GM20431 (cell line): ENCODE results near the gene NR2C2.

ENCODE experiments used
- in situ Hi-C: fragments of 300-500 bp; cut with MseI, MboI; formaldehyde crosslinking; loops from one replicate; pipeline ENCODE4 v1.15.0; 2020; ENCODE audit warnings: low sequenced_read_pairs; ENCODE audit not compliant: unreplicated experiment

Gene NR2C2

DNA sequence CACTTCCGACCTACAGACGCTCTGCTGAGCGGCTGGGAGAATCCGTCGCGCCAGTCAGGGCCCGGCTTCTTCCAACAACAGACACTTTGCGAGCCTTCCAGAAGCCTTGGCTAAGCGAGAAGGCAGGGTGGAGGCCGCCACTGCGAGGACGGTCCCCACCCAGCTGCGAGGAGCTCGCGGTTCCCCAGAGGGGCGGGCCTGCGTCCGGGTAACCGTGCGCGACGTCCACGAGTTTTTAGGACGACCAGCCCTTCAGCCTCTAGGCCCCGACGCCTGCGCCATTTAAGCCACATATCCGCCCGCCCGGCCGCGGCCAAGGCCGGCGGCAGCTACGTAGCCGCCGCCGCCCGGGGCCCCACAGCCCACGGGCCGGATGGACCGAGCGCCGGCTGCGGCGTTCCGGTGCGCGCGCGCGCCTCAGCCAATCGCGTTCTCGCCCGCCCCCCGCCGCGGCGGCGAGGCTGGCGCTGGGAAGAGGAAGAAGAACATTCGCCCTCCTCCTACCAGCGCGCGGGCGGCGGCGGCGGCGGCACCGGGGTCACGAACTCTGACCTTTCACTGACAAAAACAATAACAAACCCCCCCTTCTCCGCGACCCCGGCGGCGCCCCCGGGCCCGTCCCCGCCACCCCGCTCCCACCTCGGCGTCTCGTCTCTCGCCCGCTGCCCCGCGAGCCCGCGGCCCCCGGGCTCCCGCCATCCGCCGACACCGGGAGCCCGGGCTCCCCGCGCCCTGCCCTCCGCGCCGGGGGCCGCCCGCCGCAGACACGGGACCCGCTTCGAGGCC is at the start of gene NR2C2:
Gene NR2C2 (plus strand): TSS at position 484 of the 786 bp plus-strand sequence. CDS start 56,332 bp downstream, outside the sequence.
- in situ Hi-C loops = no loop called here

DNA sequence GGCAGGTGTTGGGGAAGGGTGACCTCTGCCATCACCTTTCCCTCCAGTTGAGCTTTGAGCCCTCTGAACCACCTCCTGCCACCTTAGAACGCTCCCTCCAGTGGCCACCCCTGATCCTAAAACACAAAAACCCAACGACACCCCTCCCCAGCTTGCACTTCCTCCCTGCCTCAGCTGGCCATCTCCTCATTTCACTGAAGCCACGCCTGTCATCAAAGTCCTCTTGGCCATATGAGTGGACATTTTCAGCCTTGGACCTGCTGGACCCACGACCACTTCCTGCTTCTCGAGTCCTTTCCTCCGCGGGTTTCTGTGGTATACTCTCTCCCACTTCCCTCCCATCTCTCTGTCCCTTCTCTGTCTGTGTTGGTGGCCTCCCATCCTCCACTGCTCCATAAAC is 48.5 kb upstream of the NR2C2 start:
- in situ Hi-C loops = no loop called here

DNA sequence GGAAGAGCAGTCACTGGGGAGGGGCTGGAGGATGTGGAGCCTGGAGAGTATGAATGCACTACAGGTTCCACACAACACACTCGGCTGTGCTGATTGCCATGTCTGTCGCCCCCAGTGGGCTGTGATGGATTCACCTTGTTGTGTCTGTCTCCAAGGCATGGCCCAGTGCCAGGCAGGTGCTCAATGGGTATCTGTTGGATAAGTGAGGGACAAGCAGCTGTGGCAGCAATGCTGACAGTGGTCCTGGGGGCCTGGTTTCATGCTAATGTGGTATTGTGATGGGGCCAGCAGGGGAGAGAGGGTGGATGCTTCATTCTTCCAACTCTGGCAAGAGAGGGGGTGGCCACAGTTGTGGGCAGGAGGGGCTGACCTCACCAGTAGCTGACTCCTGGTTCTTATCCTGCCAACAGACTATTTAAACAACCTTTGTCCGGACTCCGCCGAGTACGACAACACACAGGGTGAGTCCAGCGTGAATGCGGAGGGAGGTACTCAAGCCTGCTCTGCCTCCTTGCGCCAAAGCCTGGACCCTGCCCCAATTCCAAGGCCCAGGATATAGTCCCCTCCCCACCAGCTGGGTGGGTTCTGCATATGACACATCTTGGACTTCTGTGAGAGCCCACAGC is 47.3 kb upstream of the NR2C2 start:
- in situ Hi-C loops = loop anchor here (25.0 kb wide), 1 partner anchor 263 kb away; no protein-coding TSS in a partner anchor

GRCh38 chr3:14900881-14901873 is 46.2 kb upstream of the NR2C2 start:
- in situ Hi-C loops = loop anchor here (25.0 kb wide), 1 partner anchor 264 kb away; no protein-coding TSS in a partner anchor

DNA sequence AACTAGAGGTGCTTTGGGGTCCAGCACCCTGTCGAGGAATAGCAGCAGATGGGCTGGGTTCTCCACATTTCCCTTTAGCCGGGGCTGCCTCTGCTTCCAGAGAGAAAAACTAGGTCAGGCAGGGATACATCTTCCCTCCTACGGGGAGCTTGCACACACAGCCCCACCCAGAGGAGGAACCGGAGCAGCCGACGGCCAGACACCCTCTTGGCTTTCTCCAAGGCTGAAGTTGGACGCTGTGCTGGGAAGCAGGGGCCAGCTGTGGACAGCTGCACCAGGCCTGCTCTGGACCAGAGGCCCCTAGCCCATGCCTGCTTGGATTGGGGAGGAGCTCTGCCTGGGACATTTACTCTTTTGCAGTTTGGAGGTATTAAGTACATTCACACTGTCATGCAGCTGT is 44.7 kb upstream of the NR2C2 start:
- in situ Hi-C loops = loop anchor here (25.0 kb wide), 1 partner anchor 265 kb away; no protein-coding TSS in a partner anchor

GRCh38 chr3:14903501-14903900 is 43.9 kb upstream of the NR2C2 start:
- in situ Hi-C loops = loop anchor here (25.0 kb wide), 1 partner anchor 266 kb away; no protein-coding TSS in a partner anchor

DNA sequence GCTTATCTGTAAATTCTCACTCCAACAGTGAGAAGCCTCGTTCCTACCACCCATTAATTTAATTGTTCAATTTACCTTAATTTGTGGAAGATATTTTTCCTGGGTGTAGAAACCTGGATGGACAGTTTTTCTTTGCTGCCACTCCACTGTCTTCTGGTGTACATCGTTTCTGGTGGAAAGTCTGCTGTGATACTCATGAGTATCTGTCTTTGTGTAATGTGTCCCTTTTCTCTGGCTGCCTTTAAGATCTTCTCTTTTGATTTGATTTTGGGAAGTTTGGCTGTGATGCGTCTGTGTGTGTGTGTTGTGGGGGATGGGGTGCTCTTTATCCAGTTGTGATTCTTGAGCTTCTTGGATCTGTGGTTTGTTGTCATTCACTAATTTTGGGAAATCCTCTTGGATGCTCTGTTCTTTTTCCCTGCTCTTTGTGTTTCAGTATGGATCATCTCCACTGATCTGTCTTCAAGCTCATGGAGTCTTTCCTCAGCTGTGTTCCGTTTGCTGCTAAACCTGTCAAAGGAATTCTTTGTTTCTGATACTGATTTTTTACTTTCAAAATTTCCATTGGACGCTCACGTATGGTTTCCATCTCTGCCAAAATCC is 42.2 kb upstream of the NR2C2 start:
- in situ Hi-C loops = loop anchor here (25.0 kb wide), 1 partner anchor 268 kb away; no protein-coding TSS in a partner anchor

GRCh38 chr3:14906355-14906971 is 40.9 kb upstream of the NR2C2 start:
- in situ Hi-C loops = loop anchor here (25.0 kb wide), 1 partner anchor 269 kb away; no protein-coding TSS in a partner anchor

GRCh38 chr3:14907043-14907966 is 40.1 kb upstream of the NR2C2 start:
- in situ Hi-C loops = loop anchor here (25.0 kb wide), 1 partner anchor 270 kb away; no protein-coding TSS in a partner anchor

DNA sequence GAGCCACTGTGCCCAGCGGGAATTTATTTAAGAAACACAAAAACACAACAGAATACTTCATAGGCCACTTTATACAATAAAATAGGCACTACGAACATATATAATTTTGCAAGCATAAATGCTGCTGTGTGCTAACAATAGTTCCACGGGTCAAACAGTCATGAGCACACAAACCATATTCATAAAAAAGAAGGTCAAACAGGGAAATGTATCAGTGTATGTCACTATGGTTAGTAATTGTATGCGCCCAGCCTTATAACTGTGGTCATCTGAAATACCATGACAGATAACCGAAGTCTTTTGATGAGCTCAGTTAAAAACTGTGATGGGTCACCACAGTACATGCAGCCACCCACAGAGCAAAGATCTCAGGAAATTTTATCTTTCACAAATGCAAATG is 38.1 kb upstream of the NR2C2 start:
- in situ Hi-C loops = loop anchor here (25.0 kb wide), 1 partner anchor 272 kb away; no protein-coding TSS in a partner anchor

DNA sequence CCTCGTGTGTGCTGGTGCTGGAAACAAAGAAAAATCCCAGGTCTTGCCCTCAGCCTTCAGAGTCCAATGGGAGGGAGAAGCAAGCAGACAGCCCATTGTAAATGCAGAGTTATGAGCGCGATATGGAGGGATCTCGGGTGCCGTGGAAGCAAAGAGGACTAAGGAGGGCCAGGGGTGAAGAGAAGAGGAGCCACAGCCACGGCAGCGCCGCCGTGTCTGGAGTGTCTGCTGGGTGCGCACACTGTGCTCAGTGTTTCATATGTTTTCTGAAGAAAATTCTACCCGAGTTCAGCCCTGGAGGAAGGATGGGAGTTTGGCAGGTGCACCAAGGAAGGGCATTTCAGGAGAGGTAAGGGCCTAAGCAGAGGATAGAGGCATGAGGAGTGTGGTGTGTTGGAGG is 35.7 kb upstream of the NR2C2 start:
- in situ Hi-C loops = loop anchor here (25.0 kb wide), 1 partner anchor 274 kb away; no protein-coding TSS in a partner anchor

GRCh38 chr3:14913071-14913925 is 34.1 kb upstream of the NR2C2 start:
- in situ Hi-C loops = loop anchor here (25.0 kb wide), 1 partner anchor 276 kb away; no protein-coding TSS in a partner anchor

- in situ Hi-C loops = loop anchor here (25.0 kb wide), 1 partner anchor 277 kb away; no protein-coding TSS in a partner anchor
Observed at GRCh38 chr3:14913926-14914778, 33.2 kb upstream of the NR2C2 start.

- in situ Hi-C loops = loop anchor here (25.0 kb wide), 1 partner anchor 277 kb away; no protein-coding TSS in a partner anchor
Observed at GRCh38 chr3:14914779-14915117, 32.6 kb upstream of the NR2C2 start.

DNA sequence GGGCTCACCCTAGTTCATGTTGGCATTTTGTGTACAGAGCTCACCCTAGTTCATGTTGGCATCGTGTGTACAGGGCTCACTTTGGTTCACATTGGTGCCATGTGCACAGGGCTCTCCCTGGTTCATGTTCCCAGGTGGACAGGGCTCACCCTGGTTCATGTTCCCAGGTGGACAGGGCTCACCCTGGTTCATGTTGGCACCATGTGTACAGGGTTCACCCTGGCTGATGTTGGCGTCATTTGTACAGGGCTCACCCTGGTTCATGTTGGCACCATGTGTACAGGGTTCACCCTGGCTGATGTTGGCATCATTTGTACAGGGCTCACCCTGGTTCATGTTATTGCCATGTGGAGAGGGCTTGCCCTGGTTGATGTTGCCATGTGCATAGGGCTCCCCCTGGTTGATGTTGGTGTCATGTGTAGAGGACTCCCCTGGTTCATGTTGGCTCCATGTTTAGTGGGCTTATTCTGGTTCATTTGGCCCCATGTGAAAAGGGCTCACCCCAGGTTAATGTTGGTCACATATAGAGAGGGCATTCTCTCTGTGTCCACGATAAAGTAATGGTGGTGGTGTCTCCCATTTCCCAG is 31.7 kb upstream of the NR2C2 start:
- in situ Hi-C loops = loop anchor here (25.0 kb wide), 1 partner anchor 278 kb away; no protein-coding TSS in a partner anchor
